ENCODE results near the gene ADGRV1.
A peak's percentile ranks its signal among the peaks of the same experiment; 100 is the strongest.

GRCh38 chr5:90871391-90871991 is 312.9 kb downstream of the ADGRV1 start:
- TF ChIP-seq CTCF (IDR thresholded peaks at IDR 0.05) = peak in 1 of 6 experiments; percentile 1
- TF ChIP-seq POLR2A (IDR thresholded peaks at IDR 0.05) = peak in 1 of 2 donors; percentile 46
